ENCODE data around the gene FGD4. TPM values are rescaled to one million over a fixed set of nuclear protein-coding genes. Genes with fewer than 3 reads are reported as not detected.
A peak's percentile ranks its signal among the peaks of the same experiment; 100 is the strongest.

The FGD4 gene
- total and polyA plus RNA-seq, 9 of the 15 experiments (the other 6 are each of a cell fraction or from before 2014, with no cell fraction given) = 0.05 to 0.51 (median 0.27) TPM

- H4K20me1 ChIP-seq (replicated peaks; ENCODE audit: control insufficient read depth, insufficient read depth, low read length) = no peaks in the 10 kb centered on the region
- H3K27me3 ChIP-seq (ENCODE audit: control insufficient read depth in 2 of 2, insufficient read depth in 2 of 2, low read length in 2 of 2) = peaks cover 2 to 9% of the 10 kb centered on the region in 2 experiments; a peak in 1 of 5 replicates
- CTCF ChIA-PET (ENCODE audit: low intra/inter-chr PET ratio) = no interaction called here
- H2AFZ ChIP-seq (ENCODE audit: low read depth, low read length) = no peak overlapping the region
- H3K9ac ChIP-seq (ENCODE audit: insufficient read depth in 1 of 2, low read depth in 2 of 2, low read length in 2 of 2) = no peak overlapping the region
- ATAC-seq (no peak), DNase-seq (ENCODE audit: extremely low read depth in 1 of 4, low spot score in 3 of 4) (no peak), FAIRE-seq (no peak)
- H3K4me3 ChIP-seq = no peak overlapping the region
- WGBS (ENCODE audit: insufficient coverage, low coverage, missing lambda C conversion rate) = 2% methylated on average over 3 of the region's 3 CpGs
- intact Hi-C loops (cut with micrococcal nuclease) = no loop called here
- H3K4me2 ChIP-seq (ENCODE audit: insufficient read depth, low read length) = no peak overlapping the region
- H3K36me3 ChIP-seq (ENCODE audit: control insufficient read depth, insufficient read depth, low read length) = no peaks in the 10 kb centered on the region
- no peaks in the 10 kb centered on the region for H3K9me1 ChIP-seq (ENCODE audit: control insufficient read depth, insufficient read depth, low read length)
- H3K27ac ChIP-seq (ENCODE audit: extremely low read depth, low read depth, low read length) = no peak overlapping the region
- H3K9me3 ChIP-seq (replicated peaks; ENCODE audit: control insufficient read depth, insufficient read depth, low read depth, low read length) = no peaks in the 10 kb centered on the region
- TF ChIP-seq PYGO2 (tag; IDR thresholded peaks at IDR 0.05) = no peak
- no peak for TF ChIP-seq ELF2 (CRISPR knock-in tag; IDR thresholded peaks at IDR 0.05)
- no peak for TF ChIP-seq CTCF (IDR thresholded peaks at IDR 0.05 in 2 of 3, conservative IDR thresholded peaks at IDR 0.05 in 1 of 3; ENCODE audit: insufficient read depth in 2 of 3, low read depth in 1 of 3, low read length in 3 of 3)
- H3K4me1 ChIP-seq (replicated peaks in 1 of 2; ENCODE audit: control insufficient read depth in 2 of 2, insufficient read depth in 2 of 2, low read length in 2 of 2) = no peaks in the 10 kb centered on the region
- POLR2A ChIA-PET = no interaction called here
- H3K79me2 ChIP-seq (ENCODE audit: control insufficient read depth, insufficient read depth, low read length) = no peaks in the 10 kb centered on the region
- in situ Hi-C loops (cut with MboI) = no loop called here
- BruUV-seq (replicated peaks) = no TSS peak
These were observed 82.9 kb downstream of the FGD4 start for GRCh38 chr12:32482226-32482625.

DNA sequence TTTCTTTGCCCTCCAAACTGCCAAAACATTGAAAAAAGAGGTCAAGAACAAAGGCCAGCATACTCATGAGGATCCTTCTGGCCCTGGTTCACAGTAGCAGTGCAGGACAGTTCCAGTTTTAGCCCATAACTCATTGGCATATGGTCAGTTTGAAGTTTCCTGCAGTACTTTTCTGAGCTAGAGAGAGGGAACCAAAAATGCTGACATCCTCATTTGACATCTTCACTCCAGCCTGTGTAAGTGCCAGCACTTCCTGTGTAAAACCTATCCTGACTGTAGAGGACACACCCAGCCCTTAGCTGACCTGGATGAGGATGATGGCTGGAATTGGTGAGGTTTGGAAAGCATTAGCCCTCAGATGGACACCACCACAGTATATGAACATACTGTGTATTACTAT is 84.1 kb downstream of the FGD4 start:
- TF ChIP-seq MAFF (IDR thresholded peaks at IDR 0.05; ENCODE audit: low read length) (peak; percentile 42; the same call in 1 of the 2 replicates), MAFG (tag; conservative IDR thresholded peaks at IDR 0.05) (peak; percentile 48), C11orf30 (IDR thresholded peaks at IDR 0.05; ENCODE audit: low read depth) (0 out of 2 replicates have a peak, but pooled peaks have one; percentile 40), ZKSCAN3 (CRISPR knock-in tag; IDR thresholded peaks at IDR 0.05) (no peak), ZNF316 (IDR thresholded peaks at IDR 0.05) (peak; percentile 65)
- ATAC-seq = no peak; the same call in 2 of the 3 replicates
- H2AFZ ChIP-seq (ENCODE audit: low read depth, low read length) = no peak overlapping the region
- H3K9me3 ChIP-seq (replicated peaks; ENCODE audit: control insufficient read depth, insufficient read depth, low read depth, low read length) = no peaks in the 10 kb centered on the region
- H3K4me2 ChIP-seq (ENCODE audit: insufficient read depth, low read length) = no peak overlapping the region
- no peak for FAIRE-seq
- H3K9me1 ChIP-seq (ENCODE audit: control insufficient read depth, insufficient read depth, low read length) = no peaks in the 10 kb centered on the region
- H3K4me3 ChIP-seq = no peak overlapping the region
- no peaks in the 10 kb centered on the region for H3K4me1 ChIP-seq (replicated peaks in 1 of 2; ENCODE audit: control insufficient read depth in 2 of 2, insufficient read depth in 2 of 2, low read length in 2 of 2)
- H3K79me2 ChIP-seq (ENCODE audit: control insufficient read depth, insufficient read depth, low read length) = no peaks in the 10 kb centered on the region
- ChIA-PET CTCF (ENCODE audit: low intra/inter-chr PET ratio) (no interaction called here), POLR2A (interaction anchor here (0.6 to 1.0 kb wide), 2 partner anchors 9 to 13 kb away, joined by 3 to 4 read pairs; no protein-coding TSS in a partner anchor)
- H3K27ac ChIP-seq (ENCODE audit: extremely low read depth, low read depth, low read length) = no peak overlapping the region
- intact Hi-C loops (cut with micrococcal nuclease) (no loop called here), in situ Hi-C loops (cut with MboI) (no loop called here)
- H4K20me1 ChIP-seq (replicated peaks; ENCODE audit: control insufficient read depth, insufficient read depth, low read length) = no peaks in the 10 kb centered on the region
- H3K36me3 ChIP-seq (ENCODE audit: control insufficient read depth, insufficient read depth, low read length) = no peaks in the 10 kb centered on the region
- no peak for DNase-seq (ENCODE audit: extremely low read depth in 1 of 4, low spot score in 3 of 4)
- peaks cover 0 to 8% of the 10 kb centered on the region in 2 experiments; a peak in 1 of 5 replicates for H3K27me3 ChIP-seq (ENCODE audit: control insufficient read depth in 2 of 2, insufficient read depth in 2 of 2, low read length in 2 of 2)
- H3K9ac ChIP-seq (ENCODE audit: insufficient read depth in 1 of 2, low read depth in 2 of 2, low read length in 2 of 2) = no peak overlapping the region
- BruUV-seq (replicated peaks) = no TSS peak

Data from K562 (cell line).